ENCODE data around the gene AASS. TPM values are rescaled to one million over a fixed set of nuclear protein-coding genes. Genes with fewer than 3 reads are reported as not detected.

Gene AASS
- total and polyA plus RNA-seq, 10 of the 15 experiments (the other 5 are each of a cell fraction or from before 2014, with no cell fraction given), result 0.09 to 8.0 (median 0.39) TPM

DNA sequence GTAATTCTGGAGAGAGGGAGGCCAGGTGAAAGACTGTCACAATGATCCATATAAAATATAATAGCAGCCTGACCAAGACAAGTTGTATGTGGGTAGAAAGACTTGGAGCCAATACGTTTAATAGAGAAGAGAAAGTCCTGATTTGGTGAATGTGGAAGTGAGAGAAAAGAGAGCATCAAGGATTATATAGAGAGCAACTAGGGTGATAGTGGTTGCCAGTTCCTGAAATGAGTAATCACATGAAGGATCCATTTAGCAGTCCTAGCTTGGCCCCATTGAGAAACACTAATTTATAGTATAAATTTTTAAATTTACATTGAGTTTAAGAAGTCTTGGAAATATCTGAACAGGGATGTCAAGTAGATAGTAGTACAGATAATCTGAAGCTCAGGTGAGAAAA lies 74.0 kb downstream of the AASS start:
- no peak overlapping the region for H3K4me2 ChIP-seq (ENCODE audit: control insufficient read depth, insufficient read depth)
- H3K79me2 ChIP-seq (ENCODE audit: control insufficient read depth, insufficient read depth, low read length), result no peaks in the 10 kb centered on the region
- H3K9ac ChIP-seq (ENCODE audit: control insufficient read depth, insufficient read depth, low read length), result no peak overlapping the region
- WGBS (ENCODE audit: insufficient coverage, insufficient replicate concordance, low lambda C conversion rate, missing lambda C conversion rate), result 0% methylated on average over 1 of the region's 1 CpG
- ChIA-PET SMC1A (ENCODE audit: uncharacterized antibody, unreplicated experiment) (no interaction called here), CTCF (interaction anchor here (1.0 kb wide), 1 partner anchor 23 kb away, joined by 3 read pairs; no protein-coding TSS in a partner anchor), POLR2A (no interaction called here), RAD21 (ENCODE audit: unreplicated experiment) (no interaction called here)
- H3K4me1 ChIP-seq (ENCODE audit: control insufficient read depth, insufficient read depth, low read length), result no peaks in the 10 kb centered on the region
- no TSS peak for BruUV-seq (replicated peaks)
- in situ Hi-C loops (cut with MboI) (no loop called here), intact Hi-C loops (cut with micrococcal nuclease; ENCODE audit: unreplicated experiment) (no loop called here)
- no peaks in the 10 kb centered on the region for H3K27me3 ChIP-seq (replicated peaks in 1 of 2; ENCODE audit: control insufficient read depth in 2 of 2, insufficient read depth in 2 of 2, low read length in 1 of 2)
- no peak overlapping the region for H3K4me3 ChIP-seq
- H3K27ac ChIP-seq (ENCODE audit: control insufficient read depth, insufficient read depth), result no peak overlapping the region
- no peak for ATAC-seq
- H3K9me3 ChIP-seq (replicated peaks; ENCODE audit: control insufficient read depth, insufficient read depth, low read length), result no peaks in the 10 kb centered on the region
- no peak for FAIRE-seq
- H4K20me1 ChIP-seq (ENCODE audit: control insufficient read depth, insufficient read depth), result no peaks in the 10 kb centered on the region
- no peak overlapping the region for H2AFZ ChIP-seq (ENCODE audit: control insufficient read depth, low read depth, low read length)
- H3K36me3 ChIP-seq (ENCODE audit: control insufficient read depth in 2 of 2, insufficient read depth in 2 of 2, low read length in 1 of 2), result no peaks in the 10 kb centered on the region
- TF ChIP-seq, protein P1, sequence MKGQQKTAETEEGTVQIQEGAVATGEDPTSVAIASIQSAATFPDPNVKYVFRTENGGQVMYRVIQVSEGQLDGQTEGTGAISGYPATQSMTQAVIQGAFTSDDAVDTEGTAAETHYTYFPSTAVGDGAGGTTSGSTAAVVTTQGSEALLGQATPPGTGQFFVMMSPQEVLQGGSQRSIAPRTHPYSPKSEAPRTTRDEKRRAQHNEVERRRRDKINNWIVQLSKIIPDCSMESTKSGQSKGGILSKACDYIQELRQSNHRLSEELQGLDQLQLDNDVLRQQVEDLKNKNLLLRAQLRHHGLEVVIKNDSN (IDR thresholded peaks at IDR 0.05; ENCODE audit: borderline replicate concordance, extremely low read length, insufficient read depth, low read depth, low read length), result no peak
- TF ChIP-seq ZNF274 (IDR thresholded peaks at IDR 0.05; ENCODE audit: insufficient read depth, insufficient read length) (no peak), KLF5 (IDR thresholded peaks at IDR 0.05; ENCODE audit: partially characterized antibody) (no peak), POLR2A (IDR thresholded peaks at IDR 0.05; ENCODE audit: low read depth, low read length) (no peak), ZSCAN29 (IDR thresholded peaks at IDR 0.05) (no peak), NR2F1 (conservative IDR thresholded peaks at IDR 0.05) (no peak), EZH2 (IDR thresholded peaks at IDR 0.05; ENCODE audit: borderline replicate concordance, control insufficient read depth, low read depth, low read length) (no peak), CBFB (IDR thresholded peaks at IDR 0.05; ENCODE audit: low read depth) (no peak), DPF2 (IDR thresholded peaks at IDR 0.05) (no peak), POU2F2 (IDR thresholded peaks at IDR 0.05; ENCODE audit: borderline replicate concordance, low read depth, low read length) (no peak), GABPA (IDR thresholded peaks at IDR 0.05; ENCODE audit: low read depth) (no peak), ATF7 (IDR thresholded peaks at IDR 0.05; ENCODE audit: low read depth) (no peak), TCF12 (IDR thresholded peaks at IDR 0.05; ENCODE audit: low read depth, low read length) (no peak), IRF3 (IDR thresholded peaks at IDR 0.05) (no peak), PBX3 (IDR thresholded peaks at IDR 0.05; ENCODE audit: insufficient replicate concordance, low read depth, low read length) (no peak), MTA2 (IDR thresholded peaks at IDR 0.05; ENCODE audit: low read depth) (no peak), CHD1 (IDR thresholded peaks at IDR 0.05; ENCODE audit: low read depth, low read length) (no peak), TAF1 (IDR thresholded peaks at IDR 0.05; ENCODE audit: borderline replicate concordance, low read depth, low read length) (no peak)
- TF ChIP-seq, protein P2, sequence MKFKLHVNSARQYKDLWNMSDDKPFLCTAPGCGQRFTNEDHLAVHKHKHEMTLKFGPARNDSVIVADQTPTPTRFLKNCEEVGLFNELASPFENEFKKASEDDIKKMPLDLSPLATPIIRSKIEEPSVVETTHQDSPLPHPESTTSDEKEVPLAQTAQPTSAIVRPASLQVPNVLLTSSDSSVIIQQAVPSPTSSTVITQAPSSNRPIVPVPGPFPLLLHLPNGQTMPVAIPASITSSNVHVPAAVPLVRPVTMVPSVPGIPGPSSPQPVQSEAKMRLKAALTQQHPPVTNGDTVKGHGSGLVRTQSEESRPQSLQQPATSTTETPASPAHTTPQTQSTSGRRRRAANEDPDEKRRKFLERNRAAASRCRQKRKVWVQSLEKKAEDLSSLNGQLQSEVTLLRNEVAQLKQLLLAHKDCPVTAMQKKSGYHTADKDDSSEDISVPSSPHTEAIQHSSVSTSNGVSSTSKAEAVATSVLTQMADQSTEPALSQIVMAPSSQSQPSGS (IDR thresholded peaks at IDR 0.05; ENCODE audit: low read length), result no peak
- no peak for DNase-seq (ENCODE audit: low read depth, low spot score)

Measured in GM12878 (cell line).